Fibroblast of the aortic adventitia (primary cell): ENCODE data around the gene ISG20L2. TPM values are rescaled to one million over a fixed set of nuclear protein-coding genes. Genes with fewer than 3 reads are reported as not detected.
A peak's percentile ranks its signal among the peaks of the same experiment; 100 is the strongest.
"Not testable (repeated sequence)": the region's sequence is repeated elsewhere in the genome, so short reads cannot be mapped to it uniquely, and the experiment has no call there.

Experiments
- DNase-seq: peaks from one replicate; pipeline ENCODE4 v3.0.0-alpha.2; 2010; ENCODE audit warnings: low read depth
- H3K4me3 ChIP-seq: 2 replicates; pipeline ENCODE4 v1.5.1; 2011; ENCODE audit warnings: low read depth, mild to moderate bottlenecking, control low read depth, low read length, moderate library complexity
- CTCF ChIP-seq: IDR thresholded peaks from 2 replicates; pipeline ENCODE4 v1.5.1; 2011; ENCODE audit warnings: mild to moderate bottlenecking, low read length, control low read depth, inconsistent platforms; ENCODE audit not compliant: insufficient read depth
- total RNA-seq: library from RNA; depleted of rRNA; stranded (reverse); fragments of >200 nt; gene quantifications from 2 replicates; pipeline ENCODE4 v1.2.3, GENCODE V29; 2012; ENCODE audit warnings: low replicate concordance

Gene ISG20L2
- total RNA-seq, 1 donor, result 27.4 TPM

- no peak for TF ChIP-seq CTCF
- H3K4me3 ChIP-seq, result no peak overlapping the region
- DNase-seq, result no peak
These were observed 32.2 kb upstream of the ISG20L2 start for GRCh38 chr1:156760796-156761104.

DNA sequence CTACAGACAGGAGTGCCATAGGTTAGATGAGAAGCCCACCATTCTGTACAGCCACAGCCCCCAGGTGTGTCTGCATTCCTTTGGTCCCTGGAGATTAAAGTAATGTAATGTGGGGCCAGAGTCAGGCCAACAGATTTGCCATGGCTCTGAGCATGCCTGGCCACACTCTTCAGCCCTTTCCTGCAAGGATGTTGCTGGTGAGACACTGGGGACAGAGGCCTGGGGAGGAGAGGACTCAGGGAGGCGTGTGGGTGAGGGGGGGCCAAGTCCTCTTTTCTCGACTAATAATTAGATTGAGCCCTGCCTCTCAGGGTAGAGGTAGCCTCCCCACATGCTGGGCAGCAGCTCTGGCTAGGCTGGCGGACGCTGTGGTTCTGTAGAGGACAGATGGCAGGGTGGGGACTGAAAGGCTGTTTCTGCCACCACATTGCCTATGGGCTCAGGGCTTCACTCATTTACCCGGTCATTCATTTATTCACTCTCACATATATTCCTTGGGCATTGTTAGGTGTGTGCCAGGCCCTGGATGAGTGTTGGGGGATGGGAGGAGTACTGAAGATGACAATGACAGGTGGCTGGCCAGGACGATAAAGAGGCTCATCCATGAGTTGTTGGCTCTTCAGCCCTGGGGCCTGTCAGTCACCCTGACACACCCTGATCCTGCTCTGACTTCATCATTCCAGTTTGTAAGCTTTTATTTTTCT lies 31.7 kb upstream of the ISG20L2 start:
- TF ChIP-seq CTCF, result no peak
- DNase-seq, result no peak
- H3K4me3 ChIP-seq, result no peak overlapping the region

DNA sequence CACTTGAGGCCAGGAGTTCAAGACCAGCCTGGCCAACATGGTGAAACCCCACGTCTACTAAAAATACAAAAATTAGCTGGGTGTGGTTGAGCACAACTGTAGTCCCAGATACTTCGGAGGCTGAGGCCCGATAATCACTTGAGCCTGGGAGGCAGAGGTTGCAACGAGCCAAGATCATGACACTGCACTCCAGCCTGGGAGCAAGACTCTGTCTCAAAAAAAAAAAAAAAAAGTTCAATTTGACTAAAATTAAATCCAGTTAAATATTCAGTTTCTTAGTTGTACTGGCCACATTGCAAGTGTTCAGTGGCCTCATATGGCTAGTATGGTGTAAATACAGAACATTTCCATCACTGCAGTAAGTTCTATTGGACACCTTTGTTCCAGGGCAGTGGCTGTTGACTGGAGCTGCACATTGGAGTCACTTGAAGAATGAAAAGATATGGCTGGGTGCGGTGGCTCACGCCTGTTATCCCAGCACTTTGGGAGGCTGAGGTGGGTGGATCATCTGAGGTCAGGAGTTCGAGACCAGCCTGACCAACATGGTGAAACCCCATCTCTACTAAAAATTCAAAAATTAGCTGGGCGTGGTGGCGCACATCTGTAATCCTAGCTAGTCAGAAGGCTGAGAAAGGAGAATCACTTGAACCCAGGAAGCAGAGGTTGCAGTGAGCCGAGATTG lies 29.1 kb upstream of the ISG20L2 start:
- H3K4me3 ChIP-seq, DNase-seq: not testable (repeated sequence)

GRCh38 chr1:156756355-156756754 lies 27.8 kb upstream of the ISG20L2 start:
- no peak overlapping the region for H3K4me3 ChIP-seq
- no peak for DNase-seq
- no peak for TF ChIP-seq CTCF

DNA sequence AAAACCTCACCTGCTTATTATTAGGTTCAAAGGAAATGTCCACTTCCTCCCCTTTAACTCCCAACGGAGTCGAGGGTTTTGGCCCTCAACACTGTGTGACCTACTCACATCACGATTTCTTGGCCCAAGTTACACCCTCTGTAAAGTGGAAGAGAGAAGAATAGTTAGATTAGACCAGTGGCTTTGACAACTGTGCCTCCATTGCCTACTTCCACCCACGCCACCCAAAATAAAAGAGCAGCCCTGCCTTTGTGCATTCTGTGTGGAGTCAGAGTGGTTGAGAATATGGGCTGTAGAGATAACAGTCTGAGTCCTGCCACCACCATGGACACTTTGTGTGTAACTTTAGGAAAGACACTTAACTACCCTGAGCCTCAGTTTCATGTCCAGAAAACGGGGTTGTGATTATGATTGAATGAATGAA lies 27.0 kb upstream of the ISG20L2 start:
- no peak for DNase-seq
- no peak for TF ChIP-seq CTCF
- H3K4me3 ChIP-seq, result no peak overlapping the region

- DNase-seq, result no peak
- H3K4me3 ChIP-seq, result no peak overlapping the region
- TF ChIP-seq CTCF, result no peak
These were observed 25.7 kb upstream of the ISG20L2 start for GRCh38 chr1:156754219-156754618.

DNA sequence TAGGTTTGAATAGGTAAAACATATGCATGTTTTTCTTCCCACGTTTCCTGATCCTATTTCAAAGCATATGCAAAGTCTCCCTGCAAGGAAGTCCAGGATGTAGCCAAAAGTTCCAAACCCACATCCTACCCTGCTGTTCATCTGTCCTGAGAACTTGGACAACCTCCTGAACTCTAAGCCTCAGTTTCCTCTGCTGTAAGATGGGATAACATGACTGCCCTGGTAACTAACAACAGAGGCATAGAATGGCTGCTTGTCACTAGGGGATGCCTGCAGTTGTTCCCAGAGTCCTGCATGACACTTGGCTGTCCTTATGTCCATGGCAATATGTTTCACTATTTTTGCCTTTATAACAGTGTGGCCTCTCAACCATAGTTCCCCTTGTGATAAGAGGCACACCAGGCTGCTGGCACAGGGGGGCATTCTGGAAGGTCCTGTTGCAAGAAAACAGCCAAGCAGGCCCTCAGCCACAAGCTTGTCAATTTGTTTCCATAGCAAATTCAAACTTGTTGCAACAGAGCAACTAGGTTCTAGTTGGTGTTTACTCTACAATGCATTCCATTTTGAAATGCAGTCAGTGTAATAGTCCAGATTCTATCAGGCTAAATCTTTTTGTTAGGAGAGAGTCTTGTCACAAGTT lies 24.4 kb upstream of the ISG20L2 start:
- H3K4me3 ChIP-seq, result peak overlapping the region; percentile 93
- TF ChIP-seq CTCF, result no peak
- DNase-seq, result peak; percentile 29
